ENCODE data around the gene PRKD1.

PRKD1 gene

GRCh38 chr14:29919845-29920244 is 7.8 kb downstream of the PRKD1 start:
- TF ChIP-seq CTCF (conservative IDR thresholded peaks at IDR 0.05; ENCODE audit: low read length): no peak
- DNase-seq (ENCODE audit: low read depth): no peak
- H3K4me3 ChIP-seq (ENCODE audit: low read length): no peak overlapping the region

- DNase-seq (ENCODE audit: low read depth): peak; percentile 41
- TF ChIP-seq CTCF (conservative IDR thresholded peaks at IDR 0.05; ENCODE audit: low read length): no peak
- no peak overlapping the region for H3K4me3 ChIP-seq (ENCODE audit: low read length)
Observed at GRCh38 chr14:29918981-29919380, 8.7 kb downstream of the PRKD1 start.

- H3K4me3 ChIP-seq (ENCODE audit: low read length): no peak overlapping the region
- DNase-seq (ENCODE audit: low read depth): no peak
- TF ChIP-seq CTCF (conservative IDR thresholded peaks at IDR 0.05; ENCODE audit: low read length): no peak
Observed at GRCh38 chr14:29913566-29913965, 14.1 kb downstream of the PRKD1 start.

GRCh38 chr14:29911810-29912209 is 15.8 kb downstream of the PRKD1 start:
- DNase-seq (ENCODE audit: low read depth): no peak
- no peak overlapping the region for H3K4me3 ChIP-seq (ENCODE audit: low read length)
- no peak for TF ChIP-seq CTCF (conservative IDR thresholded peaks at IDR 0.05; ENCODE audit: low read length)

GRCh38 chr14:29908652-29909577 is 18.7 kb downstream of the PRKD1 start:
- H3K4me3 ChIP-seq (ENCODE audit: low read length): no peak overlapping the region
- DNase-seq (ENCODE audit: low read depth): no peak
- TF ChIP-seq CTCF (conservative IDR thresholded peaks at IDR 0.05; ENCODE audit: low read length): no peak

- DNase-seq (ENCODE audit: low read depth): no peak
- no peak overlapping the region for H3K4me3 ChIP-seq (ENCODE audit: low read length)
Observed at GRCh38 chr14:29906256-29906870, 21.3 kb downstream of the PRKD1 start.

More at GRCh38 chr14:29906256-29906870, 21.3 kb downstream of the PRKD1 start:
- no peak for TF ChIP-seq CTCF (conservative IDR thresholded peaks at IDR 0.05; ENCODE audit: low read length)
